ENCODE data around the gene TRMT13.

The TRMT13 gene

DNA sequence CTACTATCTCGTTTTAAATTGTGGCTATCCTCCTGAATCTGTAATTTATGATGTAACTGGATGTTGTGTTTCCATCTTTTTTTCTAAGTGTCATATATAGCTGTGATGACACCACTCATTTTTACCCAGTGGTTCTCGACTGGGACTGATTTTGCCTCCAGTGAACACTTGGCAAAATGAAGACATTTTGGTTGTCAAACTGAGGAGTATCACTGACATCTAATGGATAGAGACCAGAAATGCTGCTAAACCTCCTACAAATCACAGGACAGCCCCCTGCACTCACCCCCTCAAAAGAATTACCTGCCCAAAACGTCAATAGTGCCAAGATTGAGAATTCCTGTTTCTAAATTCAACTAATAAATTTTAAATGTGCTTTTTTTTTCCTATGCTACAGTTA lies 1.9 kb downstream of the TRMT13 start:
- H3K4me3 ChIP-seq (ENCODE audit: low read depth, low read length), result no peak overlapping the region
- TF ChIP-seq, protein P1, sequence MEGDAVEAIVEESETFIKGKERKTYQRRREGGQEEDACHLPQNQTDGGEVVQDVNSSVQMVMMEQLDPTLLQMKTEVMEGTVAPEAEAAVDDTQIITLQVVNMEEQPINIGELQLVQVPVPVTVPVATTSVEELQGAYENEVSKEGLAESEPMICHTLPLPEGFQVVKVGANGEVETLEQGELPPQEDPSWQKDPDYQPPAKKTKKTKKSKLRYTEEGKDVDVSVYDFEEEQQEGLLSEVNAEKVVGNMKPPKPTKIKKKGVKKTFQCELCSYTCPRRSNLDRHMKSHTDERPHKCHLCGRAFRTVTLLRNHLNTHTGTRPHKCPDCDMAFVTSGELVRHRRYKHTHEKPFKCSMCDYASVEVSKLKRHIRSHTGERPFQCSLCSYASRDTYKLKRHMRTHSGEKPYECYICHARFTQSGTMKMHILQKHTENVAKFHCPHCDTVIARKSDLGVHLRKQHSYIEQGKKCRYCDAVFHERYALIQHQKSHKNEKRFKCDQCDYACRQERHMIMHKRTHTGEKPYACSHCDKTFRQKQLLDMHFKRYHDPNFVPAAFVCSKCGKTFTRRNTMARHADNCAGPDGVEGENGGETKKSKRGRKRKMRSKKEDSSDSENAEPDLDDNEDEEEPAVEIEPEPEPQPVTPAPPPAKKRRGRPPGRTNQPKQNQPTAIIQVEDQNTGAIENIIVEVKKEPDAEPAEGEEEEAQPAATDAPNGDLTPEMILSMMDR (IDR thresholded peaks at IDR 0.05; ENCODE audit: borderline replicate concordance, insufficient read depth, low read depth, low read length), result no peak

DNA sequence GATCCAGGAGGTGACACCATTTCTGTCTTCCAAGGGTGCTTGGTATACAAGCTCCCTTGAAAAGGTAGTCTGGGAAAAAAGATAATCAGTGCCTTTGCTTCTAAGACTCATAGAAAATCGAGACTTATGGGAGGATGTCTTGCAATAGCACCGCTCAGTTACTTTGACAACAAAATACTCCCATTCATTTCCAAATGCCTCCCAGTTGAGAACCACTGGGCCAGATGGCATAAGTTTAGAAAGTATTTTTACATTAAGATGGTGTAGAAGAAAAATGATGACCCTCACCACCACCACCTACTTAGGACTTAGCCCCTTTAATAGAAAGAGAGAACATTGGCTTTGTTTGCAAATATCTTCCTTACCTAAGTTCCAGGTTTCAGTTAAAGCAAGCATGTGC lies 4.6 kb downstream of the TRMT13 start:
- no peak overlapping the region for H3K4me3 ChIP-seq (ENCODE audit: low read depth, low read length)
- TF ChIP-seq, protein P1 (IDR thresholded peaks at IDR 0.05; ENCODE audit: borderline replicate concordance, insufficient read depth, low read depth, low read length), result no peak

DNA sequence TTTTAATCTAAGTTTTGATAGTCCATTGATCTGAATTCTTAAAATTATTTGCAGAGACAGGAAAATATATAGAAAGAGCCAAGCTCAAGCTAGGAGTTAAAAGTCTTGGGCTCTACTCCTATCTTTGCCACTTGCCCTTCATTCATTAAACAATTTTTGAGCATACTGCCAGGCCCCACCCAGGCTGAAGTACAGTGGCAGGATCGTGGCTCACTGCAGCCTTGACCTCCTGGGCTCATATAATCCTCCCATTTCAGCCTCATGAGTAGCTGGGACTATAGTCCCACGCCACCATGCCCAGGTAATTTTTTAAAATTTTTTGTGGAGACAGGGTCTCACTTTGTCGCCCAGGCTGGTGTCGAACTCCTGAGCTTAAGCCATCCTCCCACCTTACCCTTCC lies 8.2 kb downstream of the TRMT13 start:
- TF ChIP-seq, protein P1 (IDR thresholded peaks at IDR 0.05; ENCODE audit: borderline replicate concordance, insufficient read depth, low read depth, low read length), result no peak
- no peak overlapping the region for H3K4me3 ChIP-seq (ENCODE audit: low read depth, low read length)

DNA sequence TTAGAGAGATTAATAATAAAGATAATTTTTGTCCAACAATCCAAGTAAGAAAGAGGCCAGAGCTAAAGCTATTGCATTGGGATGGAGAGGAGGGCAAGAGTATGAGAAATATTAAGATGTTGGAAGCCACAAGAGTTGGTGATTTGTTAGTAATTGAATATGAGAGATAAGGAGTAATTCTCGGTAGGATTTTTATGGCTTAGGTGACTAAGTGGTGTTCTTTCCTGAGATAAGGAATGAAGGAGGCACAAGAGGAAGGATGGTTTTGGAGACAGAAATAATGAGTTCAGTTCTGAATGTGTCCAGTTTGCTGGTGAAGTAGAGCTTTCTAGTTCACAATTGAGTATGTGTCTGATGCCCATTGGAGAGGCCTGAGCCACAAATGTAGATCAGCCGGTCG lies 9.4 kb downstream of the TRMT13 start:
- no peak overlapping the region for H3K4me3 ChIP-seq (ENCODE audit: low read depth, low read length)
- TF ChIP-seq, protein P1 (IDR thresholded peaks at IDR 0.05; ENCODE audit: borderline replicate concordance, insufficient read depth, low read depth, low read length), result no peak

DNA sequence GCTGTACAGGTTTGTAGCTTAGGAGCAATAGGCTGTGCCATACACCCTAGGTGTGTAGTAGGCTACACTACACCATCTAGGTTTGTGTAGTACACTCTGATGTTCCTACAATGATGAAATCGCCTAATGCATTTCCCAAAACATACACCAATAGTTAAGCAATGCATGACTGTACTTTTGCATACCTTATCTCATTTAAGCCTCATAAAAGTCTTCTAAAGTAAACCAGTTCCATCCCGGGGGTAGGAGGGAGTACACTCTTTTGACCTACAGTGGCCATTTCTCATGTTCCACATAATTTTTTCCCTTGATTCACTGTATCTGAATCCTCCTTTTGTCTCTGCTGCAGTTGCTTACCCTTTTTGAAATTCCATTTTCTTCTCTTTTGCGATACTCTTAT lies 12.2 kb downstream of the TRMT13 start:
- no peak overlapping the region for H3K4me3 ChIP-seq (ENCODE audit: low read depth, low read length)
- TF ChIP-seq, protein P1 (IDR thresholded peaks at IDR 0.05; ENCODE audit: borderline replicate concordance, insufficient read depth, low read depth, low read length), result no peak

DNA sequence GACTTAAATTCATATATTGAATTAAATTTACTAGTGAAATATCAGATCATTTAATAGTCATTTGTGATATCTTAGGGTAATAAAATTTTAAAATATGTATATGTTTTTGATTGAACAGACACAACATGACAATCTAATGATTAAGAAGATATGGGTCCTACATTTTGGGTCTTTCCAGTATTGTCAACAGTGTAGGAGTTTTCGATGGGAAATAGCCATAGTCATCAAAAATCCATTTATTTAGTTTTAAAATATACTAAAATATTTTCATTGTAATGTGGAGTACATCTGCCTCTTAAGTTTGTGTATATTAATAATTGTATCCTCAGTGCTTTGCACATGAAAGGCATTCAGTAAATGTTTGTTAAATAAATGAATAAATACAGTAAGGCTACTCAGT lies 14.0 kb downstream of the TRMT13 start:
- no peak overlapping the region for H3K4me3 ChIP-seq (ENCODE audit: low read depth, low read length)
- TF ChIP-seq, protein P1 (IDR thresholded peaks at IDR 0.05; ENCODE audit: borderline replicate concordance, insufficient read depth, low read depth, low read length), result no peak

DNA sequence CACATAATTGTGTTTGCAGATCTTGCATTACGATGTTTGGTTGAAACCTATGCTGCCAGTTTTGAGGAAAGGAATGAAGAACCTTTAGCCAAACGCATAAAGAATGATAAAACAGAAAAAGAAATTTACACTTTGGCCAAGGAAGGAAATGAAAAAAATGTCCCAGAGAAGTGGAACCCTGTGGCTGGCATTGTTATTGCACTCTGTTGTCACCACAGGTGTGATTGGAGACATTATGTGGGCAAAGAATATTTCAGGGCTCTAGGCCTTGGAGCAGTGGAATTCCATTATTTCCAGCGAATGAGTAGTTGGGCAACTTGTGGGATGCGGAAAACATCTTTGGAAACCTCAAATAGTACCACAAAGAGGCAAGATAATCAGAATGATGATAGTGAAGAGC lies 14.9 kb downstream of the TRMT13 start:
- TF ChIP-seq, protein P1 (IDR thresholded peaks at IDR 0.05; ENCODE audit: borderline replicate concordance, insufficient read depth, low read depth, low read length), result no peak
- no peak overlapping the region for H3K4me3 ChIP-seq (ENCODE audit: low read depth, low read length)

Data from GM12875 (cell line).